ENCODE measurements around the gene ZDHHC6.
A peak's percentile ranks its signal among the peaks of the same experiment; 100 is the strongest.
"Not testable (repeated sequence)": the region's sequence is repeated elsewhere in the genome, so short reads cannot be mapped to it uniquely, and the experiment has no call there.

ZDHHC6 gene

GRCh38 chr10:112446855-112447619 is at the start of gene ZDHHC6, which contains the start of gene VTI1A:
Gene ZDHHC6, minus strand, starts transcription at chr10:112446914. Its CDS starts 1,478 bp downstream, at chr10:112445436.
Gene VTI1A, plus strand, starts transcription at chr10:112447215. Its CDS starts 159 bp downstream, at chr10:112447374.
- peak; percentile 55 for DNase-seq (ENCODE audit: low spot score)

GRCh38 chr10:112492736-112493135 is 46.0 kb upstream of the ZDHHC6 start:
- DNase-seq (ENCODE audit: low spot score): no peak

- DNase-seq (ENCODE audit: low spot score): no peak
These were observed 44.4 kb upstream of the ZDHHC6 start for GRCh38 chr10:112491144-112491543.

- DNase-seq (ENCODE audit: low spot score): no peak
These were observed 43.8 kb upstream of the ZDHHC6 start for GRCh38 chr10:112490545-112490944.

- no peak for DNase-seq (ENCODE audit: low spot score)
These were observed 41.2 kb upstream of the ZDHHC6 start for GRCh38 chr10:112487964-112488363.

GRCh38 chr10:112484399-112484798 is 37.7 kb upstream of the ZDHHC6 start:
- no peak for DNase-seq (ENCODE audit: low spot score)

- DNase-seq (ENCODE audit: low spot score): no peak
These were observed 34.9 kb upstream of the ZDHHC6 start for GRCh38 chr10:112481602-112482001.

GRCh38 chr10:112475575-112476218 is 29.0 kb upstream of the ZDHHC6 start:
- DNase-seq (ENCODE audit: low spot score): no peak

- DNase-seq (ENCODE audit: low spot score): peak; percentile 53
These were observed 25.3 kb upstream of the ZDHHC6 start for GRCh38 chr10:112471878-112472487.

GRCh38 chr10:112467541-112468075 is 20.9 kb upstream of the ZDHHC6 start:
- DNase-seq (ENCODE audit: low spot score): no peak

GRCh38 chr10:112466802-112467201 is 20.1 kb upstream of the ZDHHC6 start:
- DNase-seq (ENCODE audit: low spot score): no peak

GRCh38 chr10:112465299-112465883 is 18.7 kb upstream of the ZDHHC6 start:
- DNase-seq (ENCODE audit: low spot score): no peak

- DNase-seq (ENCODE audit: low spot score): not testable (repeated sequence)
These were observed 17.4 kb upstream of the ZDHHC6 start for GRCh38 chr10:112464074-112464473.

- DNase-seq (ENCODE audit: low spot score): no peak
These were observed 14.5 kb upstream of the ZDHHC6 start for GRCh38 chr10:112461029-112461887.

- no peak for DNase-seq (ENCODE audit: low spot score)
These were observed 13.7 kb upstream of the ZDHHC6 start for GRCh38 chr10:112460366-112460765.

- no peak for DNase-seq (ENCODE audit: low spot score)
These were observed 9.8 kb upstream of the ZDHHC6 start for GRCh38 chr10:112456533-112456932.

GRCh38 chr10:112454910-112455779 is 8.4 kb upstream of the ZDHHC6 start:
- DNase-seq (ENCODE audit: low spot score): no peak

- DNase-seq (ENCODE audit: low spot score): no peak
These were observed 2.2 kb upstream of the ZDHHC6 start for GRCh38 chr10:112448888-112449287.

- no peak for DNase-seq (ENCODE audit: low spot score)
These were observed 860 bp upstream of the ZDHHC6 start for GRCh38 chr10:112447620-112447928.

- no peak for DNase-seq (ENCODE audit: low spot score)
These were observed 459 bp downstream of the ZDHHC6 start for GRCh38 chr10:112446055-112446854.

Data from COLO829 (cell line).